GM12872 (cell line): ENCODE measurements around the gene OVAAL.

ENCODE experiments used
- CTCF ChIP-seq: IDR thresholded peaks from 3 replicates; pipeline ENCODE4 v1.5.1; 2011; ENCODE audit warnings: low read depth, mild to moderate bottlenecking, low read length, moderate library complexity; ENCODE audit not compliant: insufficient read depth

The OVAAL gene

GRCh38 chr1:180532854-180533253 is 25.9 kb upstream of the OVAAL start:
- no peak for TF ChIP-seq CTCF

- peak; percentile 85 for TF ChIP-seq CTCF
Measured at GRCh38 chr1:180533266-180533987, 25.3 kb upstream of the OVAAL start.

- no peak for TF ChIP-seq CTCF
Measured at GRCh38 chr1:180534214-180534613, 24.6 kb upstream of the OVAAL start.

- no peak for TF ChIP-seq CTCF
Measured at GRCh38 chr1:180535418-180535999, 23.3 kb upstream of the OVAAL start.

GRCh38 chr1:180536821-180537372 is 21.9 kb upstream of the OVAAL start:
- no peak for TF ChIP-seq CTCF

- no peak for TF ChIP-seq CTCF
Measured at GRCh38 chr1:180539136-180539535, 19.6 kb upstream of the OVAAL start.

GRCh38 chr1:180540697-180541594 is 17.8 kb upstream of the OVAAL start:
- TF ChIP-seq CTCF = no peak
